ENCODE measurements around the gene PLA1A.

DNA sequence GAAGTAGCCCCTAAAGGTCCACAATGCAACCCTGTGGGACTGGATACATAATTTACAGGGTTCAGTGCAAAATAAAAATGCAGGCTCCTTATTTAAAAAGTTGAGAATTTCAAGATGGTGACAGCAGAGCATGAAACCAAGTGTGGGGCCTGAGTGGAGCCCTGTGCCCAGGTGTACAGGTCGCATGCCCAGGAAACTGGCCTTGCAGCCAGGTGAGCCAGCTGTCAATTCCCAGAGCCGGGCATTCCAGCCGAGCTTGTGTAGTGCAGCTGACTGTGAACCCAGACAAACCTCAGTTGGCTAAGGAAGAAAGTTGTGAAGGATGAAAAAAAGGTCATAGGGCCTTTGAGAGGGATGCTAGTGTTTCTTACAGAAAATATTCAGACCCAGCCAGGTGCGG lies 35.1 kb downstream of the PLA1A start:
- TF ChIP-seq, protein P1, sequence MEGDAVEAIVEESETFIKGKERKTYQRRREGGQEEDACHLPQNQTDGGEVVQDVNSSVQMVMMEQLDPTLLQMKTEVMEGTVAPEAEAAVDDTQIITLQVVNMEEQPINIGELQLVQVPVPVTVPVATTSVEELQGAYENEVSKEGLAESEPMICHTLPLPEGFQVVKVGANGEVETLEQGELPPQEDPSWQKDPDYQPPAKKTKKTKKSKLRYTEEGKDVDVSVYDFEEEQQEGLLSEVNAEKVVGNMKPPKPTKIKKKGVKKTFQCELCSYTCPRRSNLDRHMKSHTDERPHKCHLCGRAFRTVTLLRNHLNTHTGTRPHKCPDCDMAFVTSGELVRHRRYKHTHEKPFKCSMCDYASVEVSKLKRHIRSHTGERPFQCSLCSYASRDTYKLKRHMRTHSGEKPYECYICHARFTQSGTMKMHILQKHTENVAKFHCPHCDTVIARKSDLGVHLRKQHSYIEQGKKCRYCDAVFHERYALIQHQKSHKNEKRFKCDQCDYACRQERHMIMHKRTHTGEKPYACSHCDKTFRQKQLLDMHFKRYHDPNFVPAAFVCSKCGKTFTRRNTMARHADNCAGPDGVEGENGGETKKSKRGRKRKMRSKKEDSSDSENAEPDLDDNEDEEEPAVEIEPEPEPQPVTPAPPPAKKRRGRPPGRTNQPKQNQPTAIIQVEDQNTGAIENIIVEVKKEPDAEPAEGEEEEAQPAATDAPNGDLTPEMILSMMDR (IDR thresholded peaks at IDR 0.05): no peak
- no peak for TF ChIP-seq POLR2A (IDR thresholded peaks at IDR 0.05)
